ENCODE data around the gene RIMBP3C. TPM values are rescaled to one million over a fixed set of nuclear protein-coding genes. Genes with fewer than 3 reads are reported as not detected.

The RIMBP3C gene
- total RNA-seq, 4 donors from 2014 or later, result not detected

DNA sequence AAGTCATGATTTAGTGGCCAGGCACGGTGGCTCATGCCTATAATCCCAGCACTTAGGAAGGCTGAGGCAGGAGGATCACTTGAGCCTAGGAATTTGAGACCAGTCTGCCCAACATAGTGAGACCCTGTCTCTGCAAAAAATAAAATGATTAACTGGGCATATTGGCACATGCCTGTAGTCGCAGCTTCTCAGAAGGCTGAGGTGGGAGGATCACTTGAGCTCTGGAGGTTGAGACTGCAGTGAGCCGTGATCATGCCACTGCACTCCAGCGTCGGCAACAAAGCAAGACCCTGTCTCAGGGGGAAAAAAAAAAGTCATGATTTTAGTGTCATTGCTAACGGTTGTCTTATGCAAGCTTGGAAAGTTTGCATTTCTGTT is 28.2 kb upstream of the RIMBP3C start:
- H3K4me1 ChIP-seq, result peaks cover 23 to 91% (median 43%) of the 10 kb centered on the region in 3 donors
- no peak overlapping the region for H3K27ac ChIP-seq
- H3K27me3 ChIP-seq, result no peaks in the 10 kb centered on the region
- WGBS, 2 donors, result 24 to 56% methylated on average over 6 of the region's 6 CpGs
- intact Hi-C loops (cut with DNase I), result no loop called here
- no peaks in the 10 kb centered on the region for H3K9me3 ChIP-seq
- H3K36me3 ChIP-seq, result no peaks in the 10 kb centered on the region
- TF ChIP-seq, protein P1, sequence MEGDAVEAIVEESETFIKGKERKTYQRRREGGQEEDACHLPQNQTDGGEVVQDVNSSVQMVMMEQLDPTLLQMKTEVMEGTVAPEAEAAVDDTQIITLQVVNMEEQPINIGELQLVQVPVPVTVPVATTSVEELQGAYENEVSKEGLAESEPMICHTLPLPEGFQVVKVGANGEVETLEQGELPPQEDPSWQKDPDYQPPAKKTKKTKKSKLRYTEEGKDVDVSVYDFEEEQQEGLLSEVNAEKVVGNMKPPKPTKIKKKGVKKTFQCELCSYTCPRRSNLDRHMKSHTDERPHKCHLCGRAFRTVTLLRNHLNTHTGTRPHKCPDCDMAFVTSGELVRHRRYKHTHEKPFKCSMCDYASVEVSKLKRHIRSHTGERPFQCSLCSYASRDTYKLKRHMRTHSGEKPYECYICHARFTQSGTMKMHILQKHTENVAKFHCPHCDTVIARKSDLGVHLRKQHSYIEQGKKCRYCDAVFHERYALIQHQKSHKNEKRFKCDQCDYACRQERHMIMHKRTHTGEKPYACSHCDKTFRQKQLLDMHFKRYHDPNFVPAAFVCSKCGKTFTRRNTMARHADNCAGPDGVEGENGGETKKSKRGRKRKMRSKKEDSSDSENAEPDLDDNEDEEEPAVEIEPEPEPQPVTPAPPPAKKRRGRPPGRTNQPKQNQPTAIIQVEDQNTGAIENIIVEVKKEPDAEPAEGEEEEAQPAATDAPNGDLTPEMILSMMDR (IDR thresholded peaks at IDR 0.05), result no peak
- TF ChIP-seq POLR2A (IDR thresholded peaks at IDR 0.05), result no peak
- no peak overlapping the region for H3K4me3 ChIP-seq
- DNase-seq, result no peak

GRCh38 chr22:21573750-21574494 is 22.7 kb upstream of the RIMBP3C start:
- Histone ChIP-seq H3K27me3 (no peaks in the 10 kb centered on the region), H3K36me3 (peaks cover 0 to 3% (median 0%) of the 10 kb centered on the region in 3 donors), H3K4me1 (peaks cover 49 to 93% (median 55%) of the 10 kb centered on the region in 3 donors), H3K9me3 (no peaks in the 10 kb centered on the region), H3K4me3 (no peak overlapping the region), H3K27ac (no peak overlapping the region)
- 44 to 76% methylated on average over 2 to 5 of the region's 5 CpGs for WGBS, 2 donors
- TF ChIP-seq, protein P1 (IDR thresholded peaks at IDR 0.05), result no peak
- TF ChIP-seq POLR2A (IDR thresholded peaks at IDR 0.05), result no peak
- DNase-seq, result no peak
- intact Hi-C loops (cut with DNase I), result no loop called here

DNA sequence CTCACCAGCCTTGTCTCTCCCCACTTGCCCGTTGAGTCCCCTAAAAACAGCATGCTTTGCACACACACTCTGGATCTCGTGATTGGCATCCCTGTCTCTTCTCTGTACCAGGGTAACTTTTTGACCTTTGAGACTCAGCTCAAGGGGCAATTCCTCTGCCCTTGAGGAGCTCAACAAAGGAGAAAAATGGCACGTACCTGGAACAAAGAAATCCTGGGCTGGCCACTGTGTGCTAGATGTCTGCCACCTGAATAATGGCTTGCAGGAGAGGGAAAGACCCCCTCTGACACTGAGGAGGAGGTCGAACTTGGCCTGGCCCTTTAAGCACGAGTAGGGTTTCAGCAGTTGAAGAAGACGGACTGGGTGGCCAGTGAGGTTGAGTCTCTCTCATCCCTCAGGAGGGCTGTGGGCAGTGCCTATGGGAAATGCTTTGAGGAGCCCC is 22.1 kb upstream of the RIMBP3C start:
- no peak for DNase-seq
- H3K36me3 ChIP-seq, result peaks cover 0 to 3% (median 0%) of the 10 kb centered on the region in 3 donors

GRCh38 chr22:21571679-21572078 is 20.4 kb upstream of the RIMBP3C start:
- Histone ChIP-seq H3K36me3 (peaks cover 0 to 3% (median 0%) of the 10 kb centered on the region in 3 donors), H3K27ac (no peak overlapping the region), H3K4me3 (no peak overlapping the region), H3K4me1 (peaks cover 50 to 81% (median 58%) of the 10 kb centered on the region in 3 donors), H3K27me3 (no peaks in the 10 kb centered on the region), H3K9me3 (no peaks in the 10 kb centered on the region)
- intact Hi-C loops (cut with DNase I), result no loop called here
- no peak for TF ChIP-seq POLR2A (IDR thresholded peaks at IDR 0.05)
- TF ChIP-seq, protein P1 (IDR thresholded peaks at IDR 0.05), result no peak
- WGBS, 2 donors, result 80 to 84% methylated on average over 4 of the region's 4 CpGs
- no peak for DNase-seq

More for the DNA sequence above, 22.1 kb upstream of the RIMBP3C start:
- H3K4me3 ChIP-seq, result no peak overlapping the region
- H3K9me3 ChIP-seq, result no peaks in the 10 kb centered on the region
- whole genome bisulfite sequencing, 2 donors, result 63 to 72% methylated on average over 6 of the region's 6 CpGs
- no peak overlapping the region for H3K27ac ChIP-seq
- no peaks in the 10 kb centered on the region for H3K27me3 ChIP-seq
- intact Hi-C loops (cut with DNase I), result no loop called here
- TF ChIP-seq POLR2A (IDR thresholded peaks at IDR 0.05), result no peak
- TF ChIP-seq, protein P1 (IDR thresholded peaks at IDR 0.05), result no peak
- H3K4me1 ChIP-seq, result peaks cover 51 to 93% (median 59%) of the 10 kb centered on the region in 3 donors

DNA sequence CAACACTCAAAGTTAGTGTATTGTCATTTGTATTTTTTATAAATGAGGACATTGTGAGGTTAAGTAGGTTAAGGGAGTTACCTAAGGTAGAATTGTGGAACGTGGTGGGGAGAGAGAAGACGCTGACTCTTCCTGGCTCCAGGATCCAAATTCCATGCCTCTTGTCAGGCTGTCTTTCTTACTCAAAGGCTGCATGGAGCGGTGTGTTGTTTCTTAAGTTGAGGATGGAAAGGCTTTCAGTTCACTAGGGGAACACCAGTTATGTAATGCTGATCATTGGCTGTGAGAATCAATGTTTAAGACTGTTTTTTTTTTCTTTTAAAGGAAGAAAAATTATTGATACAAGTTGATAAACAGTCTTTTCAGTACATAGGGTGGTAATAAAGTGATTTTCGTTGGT is 19.1 kb upstream of the RIMBP3C start:
- DNase-seq, result no peak
- H3K36me3 ChIP-seq, result peaks cover 0 to 3% (median 0%) of the 10 kb centered on the region in 3 donors
- TF ChIP-seq, protein P1 (IDR thresholded peaks at IDR 0.05), result no peak
- no peak for TF ChIP-seq POLR2A (IDR thresholded peaks at IDR 0.05)
- H3K4me3 ChIP-seq, result no peak overlapping the region
- no peaks in the 10 kb centered on the region for H3K9me3 ChIP-seq
- no peaks in the 10 kb centered on the region for H3K27me3 ChIP-seq
- intact Hi-C loops (cut with DNase I), result no loop called here
- 44 to 47% methylated on average over 4 of the region's 4 CpGs for WGBS, 2 donors
- H3K27ac ChIP-seq, result no peak overlapping the region
- peaks cover 50 to 74% (median 58%) of the 10 kb centered on the region in 3 donors for H3K4me1 ChIP-seq
